ENCODE results near the gene CPNE4. TPM values are rescaled to one million over a fixed set of nuclear protein-coding genes. Genes with fewer than 3 reads are reported as not detected.

Gene CPNE4
- total RNA-seq, 2 experiments from 2014 or later: not detected

DNA sequence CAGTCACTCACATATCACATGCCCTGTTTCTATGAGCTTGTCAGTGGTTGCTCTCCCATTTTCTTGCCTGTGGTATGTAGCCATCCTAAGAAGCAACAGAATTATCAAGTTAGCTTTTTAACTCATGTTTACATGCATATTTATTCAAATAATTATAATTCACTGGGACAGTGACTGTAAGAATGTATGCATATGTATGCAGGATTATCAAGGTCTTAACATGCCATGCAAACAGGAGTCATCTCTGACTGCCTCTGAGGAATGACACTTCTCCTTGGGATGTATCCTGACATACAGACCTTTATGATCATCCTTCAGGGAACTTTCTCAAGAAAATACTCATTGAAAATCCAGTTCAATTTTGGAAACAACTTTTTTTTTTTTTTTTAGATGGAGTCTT lies 240.9 kb downstream of the CPNE4 start:
- Mint-ChIP-seq H3K9me3 (no peaks in the 10 kb centered on the region), H3K4me3 (no peak overlapping the region), H3K27me3 (peaks cover 7% of the 10 kb centered on the region), H3K27ac (no peak overlapping the region), H3K4me1 (peaks cover 11% of the 10 kb centered on the region), H3K36me3 (ENCODE audit: low read depth) (no peaks in the 10 kb centered on the region)
- ChIA-PET POLR2A (no interaction called here), CTCF (interaction anchor here (1.6 kb wide), 1 partner anchor 239 kb away, joined by 3 read pairs; no protein-coding TSS in a partner anchor)
- DNase-seq: no peak

GRCh38 chr3:131789188-131789587 lies 245.6 kb downstream of the CPNE4 start:
- Mint-ChIP-seq H3K9me3 (no peaks in the 10 kb centered on the region), H3K27ac (no peak overlapping the region), H3K4me1 (no peaks in the 10 kb centered on the region), H3K36me3 (ENCODE audit: low read depth) (no peaks in the 10 kb centered on the region), H3K4me3 (no peak overlapping the region), H3K27me3 (peaks cover 3% of the 10 kb centered on the region)
- ChIA-PET POLR2A (no interaction called here), CTCF (no interaction called here)
- no peak for DNase-seq

- Mint-ChIP-seq H3K9me3 (no peaks in the 10 kb centered on the region), H3K27ac (no peak overlapping the region), H3K27me3 (peaks cover 1% of the 10 kb centered on the region), H3K36me3 (ENCODE audit: low read depth) (no peaks in the 10 kb centered on the region), H3K4me3 (no peak overlapping the region), H3K4me1 (no peaks in the 10 kb centered on the region)
- no peak for DNase-seq
- CTCF ChIA-PET: no interaction called here
- POLR2A ChIA-PET: no interaction called here
Observed at GRCh38 chr3:131786386-131786785, 248.4 kb downstream of the CPNE4 start.

- Mint-ChIP-seq H3K4me3 (no peak overlapping the region), H3K9me3 (peaks cover 4% of the 10 kb centered on the region), H3K27me3 (peaks cover 3% of the 10 kb centered on the region), H3K27ac (no peak overlapping the region), H3K4me1 (no peaks in the 10 kb centered on the region), H3K36me3 (ENCODE audit: low read depth) (no peaks in the 10 kb centered on the region)
- POLR2A ChIA-PET: no interaction called here
- no peak for DNase-seq
- CTCF ChIA-PET: no interaction called here
Observed at GRCh38 chr3:131782751-131783150, 252.1 kb downstream of the CPNE4 start.

DNA sequence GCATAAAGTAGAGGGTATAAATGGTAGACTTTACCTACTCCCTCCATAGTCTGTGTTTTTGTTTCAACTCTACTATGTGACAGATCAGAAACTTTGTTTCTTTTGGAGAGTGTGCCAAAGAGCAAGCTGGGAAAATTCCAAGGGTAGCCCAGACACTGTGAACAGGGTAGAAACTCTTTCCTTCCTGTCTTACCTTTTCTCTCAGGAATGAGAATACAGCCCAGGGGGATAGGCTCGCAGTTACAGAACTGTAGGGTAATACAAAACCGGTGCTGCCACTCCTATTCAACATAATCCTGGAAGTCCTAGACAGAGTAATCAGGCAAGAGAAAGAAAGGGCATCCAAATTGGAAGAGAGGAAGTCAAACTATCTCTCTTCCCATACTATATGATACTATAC lies 256.3 kb downstream of the CPNE4 start:
- no peak overlapping the region for H3K4me3 Mint-ChIP-seq
- ChIA-PET CTCF (no interaction called here), POLR2A (no interaction called here)
- peaks cover 4% of the 10 kb centered on the region for H3K9me3 Mint-ChIP-seq
- DNase-seq: no peak
- peaks cover 3% of the 10 kb centered on the region for H3K27me3 Mint-ChIP-seq
- H3K4me1 Mint-ChIP-seq: no peaks in the 10 kb centered on the region
- H3K36me3 Mint-ChIP-seq (ENCODE audit: low read depth): no peaks in the 10 kb centered on the region
- no peak overlapping the region for H3K27ac Mint-ChIP-seq

- no peak overlapping the region for H3K27ac Mint-ChIP-seq
- H3K36me3 Mint-ChIP-seq (ENCODE audit: low read depth): no peaks in the 10 kb centered on the region
- ChIA-PET POLR2A (no interaction called here), CTCF (no interaction called here)
- DNase-seq: no peak
- H3K27me3 Mint-ChIP-seq: peaks cover 1% of the 10 kb centered on the region
- H3K4me1 Mint-ChIP-seq: no peaks in the 10 kb centered on the region
- no peak overlapping the region for H3K4me3 Mint-ChIP-seq
- peaks cover 4% of the 10 kb centered on the region for H3K9me3 Mint-ChIP-seq
Observed at GRCh38 chr3:131775650-131776049, 259.2 kb downstream of the CPNE4 start.

GRCh38 chr3:131772269-131773026 lies 262.4 kb downstream of the CPNE4 start:
- H3K9me3 Mint-ChIP-seq: no peaks in the 10 kb centered on the region
- H3K27ac Mint-ChIP-seq: no peak overlapping the region
- CTCF ChIA-PET: no interaction called here
- no peak overlapping the region for H3K4me3 Mint-ChIP-seq
- H3K27me3 Mint-ChIP-seq: no peaks in the 10 kb centered on the region
- H3K4me1 Mint-ChIP-seq: no peaks in the 10 kb centered on the region
- no peaks in the 10 kb centered on the region for H3K36me3 Mint-ChIP-seq (ENCODE audit: low read depth)
- no peak for DNase-seq
- POLR2A ChIA-PET: no interaction called here

DNA sequence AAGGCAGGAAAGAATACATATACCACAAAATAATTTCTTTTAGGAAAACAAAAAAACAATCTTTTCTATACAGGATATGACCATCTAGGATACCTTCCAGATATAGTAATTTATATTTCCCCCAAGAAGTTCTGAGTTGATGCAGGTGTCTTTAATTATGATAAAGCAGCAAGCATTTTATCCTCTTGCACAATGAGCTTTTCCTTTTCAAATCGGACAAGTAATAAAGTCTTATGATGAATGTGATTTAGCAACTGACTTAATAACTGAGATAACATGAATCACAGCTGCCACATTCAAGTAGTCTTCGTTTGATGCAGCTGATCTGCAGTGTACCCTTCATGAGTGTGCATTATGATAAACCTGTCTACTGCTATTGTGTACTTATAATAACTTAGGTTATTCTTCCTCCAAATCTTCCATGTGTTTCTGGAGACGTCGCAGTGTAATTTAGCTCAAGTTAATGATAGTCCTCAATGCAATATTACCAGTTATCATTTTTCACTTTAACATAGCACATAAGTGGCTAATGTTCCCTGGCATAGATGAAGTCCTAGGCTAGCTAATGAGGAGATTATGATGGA lies 271.7 kb downstream of the CPNE4 start:
- Mint-ChIP-seq H3K27ac (no peak overlapping the region), H3K4me1 (no peaks in the 10 kb centered on the region), H3K9me3 (no peaks in the 10 kb centered on the region), H3K36me3 (ENCODE audit: low read depth) (no peaks in the 10 kb centered on the region), H3K4me3 (no peak overlapping the region), H3K27me3 (peaks cover 10% of the 10 kb centered on the region)
- ChIA-PET CTCF (no interaction called here), POLR2A (no interaction called here)
- no peak for DNase-seq

GRCh38 chr3:131756405-131756804 lies 278.4 kb downstream of the CPNE4 start:
- Mint-ChIP-seq H3K9me3 (no peaks in the 10 kb centered on the region), H3K27ac (no peak overlapping the region), H3K4me3 (no peak overlapping the region), H3K4me1 (no peaks in the 10 kb centered on the region), H3K36me3 (ENCODE audit: low read depth) (no peaks in the 10 kb centered on the region), H3K27me3 (peaks cover 6% of the 10 kb centered on the region)
- no peak for DNase-seq
- CTCF ChIA-PET: no interaction called here
- POLR2A ChIA-PET: no interaction called here

- Mint-ChIP-seq H3K9me3 (no peaks in the 10 kb centered on the region), H3K27me3 (peaks cover 10% of the 10 kb centered on the region), H3K4me1 (no peaks in the 10 kb centered on the region), H3K4me3 (no peak overlapping the region), H3K36me3 (ENCODE audit: low read depth) (no peaks in the 10 kb centered on the region), H3K27ac (no peak overlapping the region)
- ChIA-PET CTCF (no interaction called here), POLR2A (no interaction called here)
- no peak for DNase-seq
Observed at GRCh38 chr3:131755380-131755779, 279.4 kb downstream of the CPNE4 start.

DNA sequence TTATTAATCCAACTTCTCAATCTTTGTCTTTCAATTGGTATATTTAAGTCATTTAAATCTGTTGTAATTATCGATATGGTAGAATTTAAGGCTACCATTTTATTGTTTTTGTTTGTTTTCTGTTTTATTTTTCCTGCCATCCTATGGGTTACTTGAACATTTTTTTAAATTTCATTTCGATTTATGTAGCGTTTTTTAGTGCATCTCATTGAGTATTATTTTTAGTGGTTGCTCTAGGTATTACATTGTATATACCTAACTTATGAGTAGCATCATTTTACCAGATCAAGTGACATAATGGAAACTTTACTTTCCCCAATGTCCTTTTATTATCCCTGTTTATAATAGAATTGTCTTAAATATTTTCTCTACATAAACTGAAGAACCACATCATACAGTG lies 284.6 kb downstream of the CPNE4 start:
- ChIA-PET POLR2A (no interaction called here), CTCF (no interaction called here)
- Mint-ChIP-seq H3K4me1 (no peaks in the 10 kb centered on the region), H3K4me3 (no peak overlapping the region), H3K27me3 (peaks cover 10% of the 10 kb centered on the region), H3K36me3 (ENCODE audit: low read depth) (no peaks in the 10 kb centered on the region), H3K9me3 (no peaks in the 10 kb centered on the region), H3K27ac (no peak overlapping the region)
- DNase-seq: no peak

DNA sequence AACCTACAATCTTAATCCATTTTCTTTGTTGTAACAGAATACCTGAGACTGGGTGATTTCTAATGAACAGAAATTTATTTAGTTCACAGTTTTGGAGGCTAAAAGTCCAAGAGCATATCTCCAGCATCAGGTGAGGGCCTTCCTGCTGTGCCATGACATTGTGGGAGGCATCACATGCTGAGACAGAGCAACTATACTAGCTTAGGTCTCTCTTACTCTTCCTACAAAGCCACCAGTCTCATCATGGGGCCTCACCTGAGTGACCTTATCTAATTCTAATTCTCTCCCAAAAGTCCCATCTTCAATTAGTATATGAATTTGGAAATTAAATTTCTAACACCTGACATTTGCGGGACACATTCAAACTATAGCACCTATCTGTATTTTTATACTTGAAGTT lies 285.0 kb downstream of the CPNE4 start:
- CTCF ChIA-PET: no interaction called here
- Mint-ChIP-seq H3K4me1 (no peaks in the 10 kb centered on the region), H3K27ac (no peak overlapping the region), H3K27me3 (peaks cover 13% of the 10 kb centered on the region), H3K36me3 (ENCODE audit: low read depth) (no peaks in the 10 kb centered on the region), H3K4me3 (no peak overlapping the region), H3K9me3 (no peaks in the 10 kb centered on the region)
- DNase-seq: no peak
- POLR2A ChIA-PET: no interaction called here

- CTCF ChIA-PET: no interaction called here
- H3K27me3 Mint-ChIP-seq: peaks cover 14% of the 10 kb centered on the region
- H3K36me3 Mint-ChIP-seq (ENCODE audit: low read depth): no peaks in the 10 kb centered on the region
- H3K4me1 Mint-ChIP-seq: no peaks in the 10 kb centered on the region
- H3K9me3 Mint-ChIP-seq: no peaks in the 10 kb centered on the region
- POLR2A ChIA-PET: no interaction called here
- H3K4me3 Mint-ChIP-seq: no peak overlapping the region
- DNase-seq: no peak
- no peak overlapping the region for H3K27ac Mint-ChIP-seq
Observed at GRCh38 chr3:131747466-131747865, 287.3 kb downstream of the CPNE4 start.

- ChIA-PET CTCF (no interaction called here), POLR2A (no interaction called here)
- no peak overlapping the region for H3K4me3 Mint-ChIP-seq
- DNase-seq: no peak
- peaks cover 9% of the 10 kb centered on the region for H3K27me3 Mint-ChIP-seq
- no peaks in the 10 kb centered on the region for H3K4me1 Mint-ChIP-seq
- no peak overlapping the region for H3K27ac Mint-ChIP-seq
- no peaks in the 10 kb centered on the region for H3K36me3 Mint-ChIP-seq (ENCODE audit: low read depth)
- H3K9me3 Mint-ChIP-seq: no peaks in the 10 kb centered on the region
Observed at GRCh38 chr3:131744765-131745164, 290.0 kb downstream of the CPNE4 start.
